Activated CD4-positive, alpha-beta T cell treated with anti-CD3 and anti-CD28 coated beads, Interleukin-2, amount 50 U/mL, for 1 hour (primary cell): ENCODE results near the gene SLIRP.
"Not testable (repeated sequence)": the region's sequence is repeated elsewhere in the genome, so short reads cannot be mapped to it uniquely, and the experiment has no call there.

ENCODE experiments used
- DNase-seq: peaks from one replicate; pipeline ENCODE4 v3.0.0-alpha.2; 2020

SLIRP gene

DNA sequence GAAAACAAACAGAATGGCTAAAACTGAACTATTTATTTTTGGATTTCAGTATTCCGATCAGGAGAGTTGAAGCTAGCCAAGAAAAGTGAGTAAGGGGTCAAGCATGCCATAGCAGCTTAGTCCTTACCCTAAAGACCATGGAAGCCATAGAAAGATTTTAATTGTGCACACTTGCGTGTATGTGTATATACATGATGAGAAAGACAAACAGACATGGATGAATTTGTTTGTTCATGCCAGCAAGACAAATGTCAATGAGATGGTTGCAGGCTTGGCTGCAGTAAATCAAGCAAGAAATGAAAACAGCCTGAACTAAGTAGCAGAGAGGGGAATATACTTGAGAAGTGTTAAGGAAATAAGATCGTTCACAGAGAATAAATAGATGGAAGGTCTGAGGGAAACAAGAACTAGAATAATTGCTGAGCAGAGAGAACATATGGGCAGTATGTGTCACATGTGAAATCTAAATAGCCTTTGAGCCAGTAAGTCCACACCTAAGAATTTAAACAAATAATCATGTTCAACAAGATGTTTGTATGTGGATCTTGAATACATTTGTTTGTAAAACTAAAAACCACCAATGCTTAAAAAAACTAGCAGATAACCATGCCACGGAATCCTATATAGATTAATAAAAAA lies 38.3 kb downstream of the SLIRP start:
- DNase-seq, result no peak

DNA sequence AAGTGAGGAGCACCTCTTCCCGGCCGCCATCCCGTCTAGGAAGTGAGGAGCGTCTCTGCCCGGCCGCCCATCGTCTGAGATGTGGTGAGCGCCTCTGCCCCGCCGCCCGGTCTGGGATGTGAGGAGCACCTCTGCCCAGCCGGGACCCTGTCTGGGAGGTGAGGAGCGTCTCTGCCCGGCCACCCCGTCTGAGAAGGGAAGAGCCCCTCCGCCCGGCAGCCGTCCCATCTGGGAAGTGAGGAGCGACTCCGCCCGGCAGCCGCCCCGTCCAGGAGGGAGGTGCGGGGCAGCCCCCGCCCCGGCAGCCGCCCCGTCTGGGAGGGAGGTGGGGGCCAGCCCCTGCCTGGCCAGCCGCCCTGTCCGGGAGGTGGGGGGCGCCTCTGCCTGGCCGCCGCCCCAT lies 39.5 kb downstream of the SLIRP start:
- DNase-seq, result not testable (repeated sequence)

DNA sequence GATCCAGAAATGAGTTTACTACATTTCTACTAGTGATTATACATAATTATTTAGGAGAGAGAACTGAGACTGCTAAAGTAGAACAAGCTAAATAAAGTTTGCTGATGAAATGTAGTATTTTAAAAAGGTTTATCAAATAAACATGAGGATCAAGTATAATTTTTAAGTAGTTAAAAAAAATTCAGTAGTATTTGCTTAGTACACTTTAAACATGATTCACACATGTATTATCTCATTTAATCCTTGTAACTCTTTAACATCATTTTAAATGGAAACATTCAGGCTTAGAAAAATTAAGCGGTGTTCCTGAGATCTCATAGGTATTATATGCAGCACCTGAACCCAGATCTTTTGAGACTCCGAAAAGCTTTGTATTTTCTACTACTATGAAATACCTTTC lies 44.4 kb downstream of the SLIRP start:
- no peak for DNase-seq

DNA sequence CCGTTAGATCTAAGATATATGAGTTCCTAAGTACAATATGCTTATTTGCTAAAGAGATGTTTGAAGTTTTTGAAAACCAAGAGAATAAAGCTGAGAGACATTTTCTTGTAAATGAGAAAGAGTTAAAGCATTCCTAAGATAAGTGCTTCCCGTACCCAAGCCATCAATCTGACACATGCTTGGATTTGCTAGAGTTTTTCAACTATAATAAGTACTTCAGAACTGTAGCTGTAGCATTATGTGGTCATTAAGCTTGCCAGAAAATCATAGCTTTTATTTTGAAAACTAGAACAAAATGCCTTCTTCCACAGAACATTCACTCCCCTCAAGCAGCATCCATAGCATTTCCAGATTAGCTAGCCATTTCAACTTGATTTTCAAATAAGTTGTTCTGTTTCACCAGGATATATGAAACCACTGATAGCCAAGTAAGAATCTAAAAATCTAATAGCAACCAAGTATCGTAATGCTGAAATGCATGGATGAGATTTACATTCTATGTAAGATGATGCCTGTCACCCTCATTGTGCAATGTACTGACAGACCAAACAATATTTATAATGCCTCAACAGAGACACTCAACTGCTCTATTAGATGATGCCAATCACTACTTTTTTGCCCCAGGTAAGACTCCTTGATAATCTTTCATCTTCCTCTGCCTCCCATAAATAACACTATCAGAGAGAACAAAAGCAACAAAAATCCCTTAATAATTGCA lies 45.1 kb downstream of the SLIRP start:
- no peak for DNase-seq

DNA sequence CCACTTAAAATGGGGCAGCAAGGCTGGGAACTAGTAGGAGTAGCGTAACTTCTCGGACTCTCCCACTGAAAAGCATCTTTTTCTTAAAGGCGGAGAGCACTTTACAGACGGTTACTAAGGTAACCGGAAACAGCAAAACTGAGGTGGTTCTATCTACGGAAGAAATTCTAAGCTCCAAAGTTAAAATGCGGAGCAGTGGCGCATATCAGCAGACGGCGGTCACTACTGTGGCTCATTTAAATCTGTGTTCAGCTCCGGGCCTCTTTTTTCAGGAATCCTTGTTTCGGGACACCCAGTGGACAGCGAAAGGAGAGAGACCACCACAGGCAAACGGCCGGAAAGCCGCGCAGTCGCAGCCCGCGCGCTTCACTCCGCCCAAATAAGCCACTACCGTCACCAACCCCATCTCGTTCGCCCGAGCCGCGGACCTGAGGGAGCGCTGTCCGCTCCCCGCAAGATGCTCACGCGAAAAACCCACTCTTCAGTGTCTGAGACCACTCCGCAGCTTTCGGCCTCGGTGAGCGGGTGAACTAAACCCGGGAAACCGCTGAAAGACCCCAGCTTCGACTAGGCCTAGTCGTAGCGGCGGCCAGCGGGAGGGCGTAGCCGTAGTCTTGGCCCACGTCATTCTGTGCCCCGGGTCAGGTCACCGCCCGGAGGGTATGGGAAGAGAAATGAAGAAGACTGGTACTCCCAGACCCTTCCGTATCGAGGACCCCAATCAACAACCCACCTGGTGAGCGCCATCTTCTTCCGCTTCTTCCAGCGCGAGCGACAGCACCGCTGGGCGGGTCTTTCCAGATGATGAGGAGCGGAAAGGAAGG lies 52.7 kb downstream of the SLIRP start, which contains the start of gene SNW1:
SNW1 (minus strand) TSS at position 776 of the 824 bp plus-strand sequence; CDS start at position 747, 29 bp downstream.
- DNase-seq, result peak; percentile 88

DNA sequence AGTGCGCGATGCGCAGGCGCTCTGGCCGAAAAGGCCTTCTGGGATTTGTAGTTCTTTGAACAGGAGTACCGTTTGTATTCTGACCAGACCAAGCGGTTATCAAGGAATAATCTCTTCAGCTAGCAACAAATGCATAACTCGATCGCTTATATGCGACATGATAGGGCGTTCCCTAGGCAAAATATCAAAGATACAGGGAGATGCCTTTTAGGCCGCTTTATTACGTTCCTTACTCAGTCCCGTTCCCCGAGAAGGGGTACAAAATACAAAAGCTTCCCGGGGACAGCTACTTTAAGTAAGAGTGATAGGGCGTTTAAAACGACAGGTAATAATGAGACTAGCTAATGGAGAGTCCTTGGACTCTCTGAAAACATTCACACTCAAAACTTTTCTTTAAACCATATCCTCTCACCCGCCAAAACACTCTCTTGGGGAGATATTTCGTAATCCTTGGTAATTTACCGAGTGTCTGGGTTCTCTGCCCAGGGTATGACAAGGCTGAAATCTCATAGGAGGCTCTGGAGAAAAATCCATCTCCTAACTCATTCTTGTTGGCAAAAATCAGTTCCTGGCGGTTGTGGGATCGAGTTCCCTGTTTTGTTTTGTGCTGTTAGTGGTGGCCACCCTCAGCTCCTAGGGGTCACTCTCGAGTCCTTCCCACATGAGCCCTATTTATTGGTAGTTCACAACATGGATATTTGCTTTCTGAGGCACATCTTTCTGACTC lies 53.5 kb downstream of the SLIRP start:
- no peak for DNase-seq

DNA sequence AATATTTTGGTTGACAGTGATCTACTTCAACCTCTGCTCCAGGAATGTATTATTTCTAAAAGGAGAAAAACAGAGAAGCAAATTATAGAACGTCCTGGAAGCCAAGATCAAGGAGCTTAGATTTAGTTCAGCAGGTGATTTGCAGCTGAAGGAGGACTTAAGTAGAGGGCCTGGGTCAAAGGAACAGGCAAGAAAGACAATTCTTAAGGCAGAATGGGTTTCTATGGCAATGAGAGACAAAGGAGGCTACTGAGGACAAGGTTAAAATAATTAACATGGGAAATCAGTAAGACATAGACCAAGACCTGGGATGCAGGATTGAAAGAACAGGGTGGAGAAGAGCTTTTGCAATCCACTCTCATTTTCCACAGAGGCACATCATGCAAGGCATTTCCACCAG lies 55.4 kb downstream of the SLIRP start:
- no peak for DNase-seq

DNA sequence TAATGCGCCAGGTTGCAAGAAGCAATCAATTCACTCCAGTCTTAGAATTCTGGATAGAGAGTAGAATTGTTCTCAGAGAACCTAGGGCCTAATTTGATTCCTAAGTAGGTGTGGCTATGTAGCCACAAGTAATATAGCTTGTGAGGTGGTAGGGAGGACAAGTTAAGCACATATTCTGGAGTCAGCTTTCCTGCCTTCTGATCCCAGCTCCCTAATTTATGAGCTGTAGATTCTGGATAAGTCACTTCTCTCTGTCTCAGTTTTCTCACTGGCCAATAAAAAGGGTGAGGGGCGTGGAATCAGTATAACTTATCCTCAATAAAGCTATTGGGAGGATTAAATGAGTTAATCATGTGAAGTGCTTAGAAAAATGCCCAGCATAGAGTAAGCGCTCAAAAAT lies 56.1 kb downstream of the SLIRP start:
- DNase-seq, result no peak
